Head of caudate nucleus (tissue), 42 donors: ENCODE data around the gene RAPGEF6.
"Not testable (repeated sequence)": the region's sequence is repeated elsewhere in the genome, so short reads cannot be mapped to it uniquely, and the experiment has no call there.

Source experiments
- DNase-seq, 42 donors: peaks; one replicate each; pipeline versions ENCODE4 v3.0.0 to v3.0.0-alpha.2; 2020 to 2021; ENCODE audit warnings: mixed read lengths in 7 of 42
- intact Hi-C: fragments of 100-400 bp; cut with DNase I; formaldehyde crosslinking; loops from one replicate; pipeline ENCODE4 v1.15.0; 2022

Gene RAPGEF6

GRCh38 chr5:131619102-131619501 lies 15.9 kb downstream of the RAPGEF6 start:
- peak in 1 of 42 donors; percentile 36 for DNase-seq
- intact Hi-C loops = no loop called here

- intact Hi-C loops = no loop called here
- DNase-seq = no peak
Measured at GRCh38 chr5:131617140-131617822, 17.7 kb downstream of the RAPGEF6 start.

- intact Hi-C loops = no loop called here
- DNase-seq = no peak
Measured at GRCh38 chr5:131615957-131616356, 19.1 kb downstream of the RAPGEF6 start.

GRCh38 chr5:131613423-131613822 lies 21.6 kb downstream of the RAPGEF6 start:
- intact Hi-C loops = no loop called here

GRCh38 chr5:131611064-131611381 lies 24.0 kb downstream of the RAPGEF6 start:
- intact Hi-C loops = no loop called here

More at GRCh38 chr5:131613423-131613822, 21.6 kb downstream of the RAPGEF6 start:
- no peak for DNase-seq

GRCh38 chr5:131610198-131611063 lies 24.6 kb downstream of the RAPGEF6 start:
- intact Hi-C loops = no loop called here
- DNase-seq = no peak

More at GRCh38 chr5:131611064-131611381, 24.0 kb downstream of the RAPGEF6 start:
- no peak for DNase-seq

GRCh38 chr5:131609774-131610173 lies 25.3 kb downstream of the RAPGEF6 start:
- DNase-seq = no peak
- intact Hi-C loops = no loop called here

GRCh38 chr5:131608597-131608996 lies 26.4 kb downstream of the RAPGEF6 start:
- no peak for DNase-seq
- intact Hi-C loops = no loop called here

- intact Hi-C loops = no loop called here
- DNase-seq = no peak
Measured at GRCh38 chr5:131607903-131608540, 27.0 kb downstream of the RAPGEF6 start.

GRCh38 chr5:131607418-131607817 lies 27.6 kb downstream of the RAPGEF6 start:
- intact Hi-C loops = no loop called here
- no peak for DNase-seq

GRCh38 chr5:131605086-131605485 lies 29.9 kb downstream of the RAPGEF6 start:
- DNase-seq = no peak
- intact Hi-C loops = no loop called here

- intact Hi-C loops = no loop called here
- DNase-seq = no peak
Measured at GRCh38 chr5:131595088-131596033, 39.7 kb downstream of the RAPGEF6 start.

- no peak for DNase-seq
- intact Hi-C loops = no loop called here
Measured at GRCh38 chr5:131593921-131594320, 41.1 kb downstream of the RAPGEF6 start.

GRCh38 chr5:131593436-131593835 lies 41.6 kb downstream of the RAPGEF6 start:
- intact Hi-C loops, DNase-seq: not testable (repeated sequence)

- peak in 25 of 42 donors; percentile 6 to 73 (median 33) for DNase-seq
- intact Hi-C loops = loop anchor here (2.0 to 5.0 kb wide), 2 partner anchors 208 to 419 kb away; partner anchors contain the start of gene FNIP1
Measured at GRCh38 chr5:131589510-131590348, 45.3 kb downstream of the RAPGEF6 start.

GRCh38 chr5:131587541-131587940 lies 47.5 kb downstream of the RAPGEF6 start:
- no peak for DNase-seq
- intact Hi-C loops = loop anchor here (5.0 kb wide), 1 partner anchor 210 kb away; the partner anchor contains the start of gene FNIP1

GRCh38 chr5:131581702-131582101 lies 53.3 kb downstream of the RAPGEF6 start:
- intact Hi-C loops = no loop called here
- no peak for DNase-seq
